Measurements from ENCODE around the gene PRR19.

The PRR19 gene

DNA sequence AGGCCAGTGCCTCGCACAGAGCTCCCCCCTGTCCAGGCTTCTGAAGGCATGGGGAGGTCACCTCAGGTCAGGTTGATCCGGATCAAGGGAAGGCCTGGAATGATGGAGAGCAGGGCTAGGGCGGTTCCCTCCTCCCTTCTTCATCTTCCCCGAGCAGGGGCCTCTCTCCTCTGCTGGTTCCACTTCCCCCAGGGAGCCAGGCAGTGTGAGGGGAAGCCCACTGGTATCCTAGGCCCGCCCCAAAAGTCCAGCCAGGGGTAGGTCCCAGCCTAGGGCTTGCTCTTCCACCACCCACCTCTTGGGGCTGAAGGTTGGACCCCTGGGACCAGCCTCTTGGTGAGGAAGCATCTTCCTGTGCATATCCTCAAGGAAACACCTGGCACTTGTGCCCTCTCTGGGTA lies 16.4 kb upstream of the PRR19 start:
- Histone ChIP-seq H3K4me1 (ENCODE audit: control insufficient read depth, insufficient read depth, low read length) (peaks cover 49% of the 10 kb centered on the region), H3K4me3 (ENCODE audit: low read length in 2 of 2) (peak overlapping the region; percentile 79 to 84), H3K36me3 (ENCODE audit: control insufficient read depth in 2 of 2, insufficient read depth in 2 of 2, low read length in 2 of 2) (peaks cover 28 to 33% of the 10 kb centered on the region in 2 donors), H3K27ac (ENCODE audit: low read length) (peak overlapping the region; percentile 76), H3K9me3 (ENCODE audit: control insufficient read depth in 2 of 2, low read length in 2 of 2) (no peaks in the 10 kb centered on the region), H3K27me3 (ENCODE audit: control insufficient read depth in 1 of 2, insufficient read depth in 2 of 2, low read length in 2 of 2) (no peaks in the 10 kb centered on the region), H3K9ac (ENCODE audit: low read length in 2 of 2) (peak overlapping the region; percentile 55 to 69)

DNA sequence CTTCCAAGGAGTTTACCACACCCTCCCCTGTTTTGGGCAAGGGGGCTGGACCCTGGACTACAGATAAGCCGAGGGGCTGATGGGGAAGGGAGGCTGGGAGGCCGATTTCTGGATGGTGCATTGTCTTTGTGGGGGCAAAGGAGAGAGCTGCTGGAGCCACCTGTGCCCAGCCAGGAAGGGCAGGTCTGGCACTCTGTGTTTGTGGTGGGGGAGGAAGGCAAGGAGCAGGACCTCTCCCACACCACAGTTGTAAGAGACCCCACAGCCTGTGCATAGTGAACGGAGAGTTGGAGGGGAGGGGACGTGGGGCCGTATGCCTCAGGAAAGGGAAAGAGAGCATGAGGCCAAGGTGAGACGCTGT lies 16.0 kb upstream of the PRR19 start:
- Histone ChIP-seq H3K4me1 (ENCODE audit: control insufficient read depth, insufficient read depth, low read length) (peaks cover 49% of the 10 kb centered on the region), H3K36me3 (ENCODE audit: control insufficient read depth in 2 of 2, insufficient read depth in 2 of 2, low read length in 2 of 2) (peaks cover 28 to 33% of the 10 kb centered on the region in 2 donors), H3K9me3 (ENCODE audit: control insufficient read depth in 2 of 2, low read length in 2 of 2) (no peaks in the 10 kb centered on the region), H3K27me3 (ENCODE audit: control insufficient read depth in 1 of 2, insufficient read depth in 2 of 2, low read length in 2 of 2) (no peaks in the 10 kb centered on the region), H3K27ac (ENCODE audit: low read length) (peak overlapping the region; percentile 76), H3K9ac (ENCODE audit: low read length in 2 of 2) (peak overlapping the region; percentile 55 to 69), H3K4me3 (ENCODE audit: low read length in 2 of 2) (peak overlapping the region; percentile 79 to 84)

- H3K4me3 ChIP-seq (ENCODE audit: low read length in 2 of 2), result peak overlapping the region in 1 of 2 donors; percentile 79
- H3K4me1 ChIP-seq (ENCODE audit: control insufficient read depth, insufficient read depth, low read length), result peaks cover 47% of the 10 kb centered on the region
- no peaks in the 10 kb centered on the region for H3K27me3 ChIP-seq (ENCODE audit: control insufficient read depth in 1 of 2, insufficient read depth in 2 of 2, low read length in 2 of 2)
- H3K9me3 ChIP-seq (ENCODE audit: control insufficient read depth in 2 of 2, low read length in 2 of 2), result no peaks in the 10 kb centered on the region
- peak overlapping the region; percentile 7 to 55 for H3K9ac ChIP-seq (ENCODE audit: low read length in 2 of 2)
- peak overlapping the region; percentile 76 for H3K27ac ChIP-seq (ENCODE audit: low read length)
- H3K36me3 ChIP-seq (ENCODE audit: control insufficient read depth in 2 of 2, insufficient read depth in 2 of 2, low read length in 2 of 2), result peaks cover 28 to 33% of the 10 kb centered on the region in 2 donors
These were observed 15.4 kb upstream of the PRR19 start for GRCh38 chr19:42286349-42287016.

- Histone ChIP-seq H3K4me1 (ENCODE audit: control insufficient read depth, insufficient read depth, low read length) (peaks cover 40% of the 10 kb centered on the region), H3K9ac (ENCODE audit: low read length in 2 of 2) (no peak overlapping the region), H3K27ac (ENCODE audit: low read length) (no peak overlapping the region), H3K4me3 (ENCODE audit: low read length in 2 of 2) (no peak overlapping the region), H3K9me3 (ENCODE audit: control insufficient read depth in 2 of 2, low read length in 2 of 2) (no peaks in the 10 kb centered on the region), H3K36me3 (ENCODE audit: control insufficient read depth in 2 of 2, insufficient read depth in 2 of 2, low read length in 2 of 2) (peaks cover 28 to 33% of the 10 kb centered on the region in 2 donors), H3K27me3 (ENCODE audit: control insufficient read depth in 1 of 2, insufficient read depth in 2 of 2, low read length in 2 of 2) (no peaks in the 10 kb centered on the region)
These were observed 14.7 kb upstream of the PRR19 start for GRCh38 chr19:42287017-42287826.

DNA sequence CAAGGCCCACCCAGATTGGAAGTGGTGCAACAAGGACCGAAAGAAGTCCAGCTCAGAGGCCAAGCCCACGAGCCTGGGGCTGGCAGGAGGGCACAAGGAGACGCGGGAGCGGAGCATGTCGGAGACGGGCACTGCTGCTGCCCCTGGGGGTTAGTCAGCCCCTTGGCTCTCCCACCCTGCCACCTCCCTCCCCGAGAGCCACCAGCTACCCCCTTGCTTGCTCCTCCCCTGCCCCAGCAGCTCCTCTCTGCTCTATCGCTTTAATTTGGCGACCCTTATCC lies 14.2 kb upstream of the PRR19 start:
- Histone ChIP-seq H3K36me3 (ENCODE audit: control insufficient read depth in 2 of 2, insufficient read depth in 2 of 2, low read length in 2 of 2) (peaks cover 28 to 35% of the 10 kb centered on the region in 2 donors), H3K9ac (ENCODE audit: low read length in 2 of 2) (no peak overlapping the region), H3K4me3 (ENCODE audit: low read length in 2 of 2) (no peak overlapping the region), H3K27me3 (ENCODE audit: control insufficient read depth in 1 of 2, insufficient read depth in 2 of 2, low read length in 2 of 2) (no peaks in the 10 kb centered on the region), H3K27ac (ENCODE audit: low read length) (no peak overlapping the region), H3K9me3 (ENCODE audit: control insufficient read depth in 2 of 2, low read length in 2 of 2) (no peaks in the 10 kb centered on the region), H3K4me1 (ENCODE audit: control insufficient read depth, insufficient read depth, low read length) (peaks cover 35% of the 10 kb centered on the region)

GRCh38 chr19:42288387-42288786 lies 13.5 kb upstream of the PRR19 start:
- H3K27ac ChIP-seq (ENCODE audit: low read length), result no peak overlapping the region
- no peaks in the 10 kb centered on the region for H3K27me3 ChIP-seq (ENCODE audit: control insufficient read depth in 1 of 2, insufficient read depth in 2 of 2, low read length in 2 of 2)
- no peaks in the 10 kb centered on the region for H3K9me3 ChIP-seq (ENCODE audit: control insufficient read depth in 2 of 2, low read length in 2 of 2)
- H3K36me3 ChIP-seq (ENCODE audit: control insufficient read depth in 2 of 2, insufficient read depth in 2 of 2, low read length in 2 of 2), result peaks cover 32 to 35% of the 10 kb centered on the region in 2 donors
- no peak overlapping the region for H3K9ac ChIP-seq (ENCODE audit: low read length in 2 of 2)
- H3K4me1 ChIP-seq (ENCODE audit: control insufficient read depth, insufficient read depth, low read length), result peaks cover 28% of the 10 kb centered on the region
- no peak overlapping the region for H3K4me3 ChIP-seq (ENCODE audit: low read length in 2 of 2)

DNA sequence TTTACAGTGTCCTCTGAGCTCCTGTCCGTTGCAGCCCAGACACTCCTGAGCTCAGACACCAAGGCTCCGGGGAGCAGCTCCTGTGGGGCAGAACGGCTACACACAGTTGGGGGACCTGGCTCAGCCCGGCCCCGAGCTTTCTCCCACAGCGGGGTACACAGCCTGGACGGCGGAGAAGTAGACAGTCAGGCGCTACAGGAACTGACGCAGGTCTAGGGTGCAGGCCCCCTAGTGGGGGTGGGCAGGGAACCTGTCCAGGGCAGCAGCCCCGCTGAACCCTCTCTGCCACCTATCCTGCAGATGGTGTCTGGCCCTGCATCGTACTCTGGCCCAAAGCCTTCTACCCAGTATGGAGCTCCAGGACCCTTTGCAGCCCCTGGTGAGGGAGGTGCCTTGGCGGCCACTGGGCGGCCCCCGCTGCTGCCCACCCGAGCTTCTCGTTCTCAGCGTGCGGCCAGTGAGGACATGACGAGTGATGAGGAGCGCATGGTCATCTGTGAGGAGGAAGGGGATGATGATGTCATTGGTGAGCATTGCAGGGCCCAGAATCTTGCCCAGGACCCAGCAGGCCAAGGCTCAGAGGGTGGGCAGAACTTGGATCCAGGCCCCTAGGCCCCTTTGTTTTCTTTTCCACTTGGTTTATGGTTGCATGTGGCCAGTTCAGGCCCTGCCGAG lies 12.9 kb upstream of the PRR19 start:
- peaks cover 26% of the 10 kb centered on the region for H3K4me1 ChIP-seq (ENCODE audit: control insufficient read depth, insufficient read depth, low read length)
- no peak overlapping the region for H3K27ac ChIP-seq (ENCODE audit: low read length)
- no peak overlapping the region for H3K4me3 ChIP-seq (ENCODE audit: low read length in 2 of 2)
- no peaks in the 10 kb centered on the region for H3K9me3 ChIP-seq (ENCODE audit: control insufficient read depth in 2 of 2, low read length in 2 of 2)
- H3K36me3 ChIP-seq (ENCODE audit: control insufficient read depth in 2 of 2, insufficient read depth in 2 of 2, low read length in 2 of 2), result peaks cover 34 to 35% of the 10 kb centered on the region in 2 donors
- H3K9ac ChIP-seq (ENCODE audit: low read length in 2 of 2), result no peak overlapping the region
- no peaks in the 10 kb centered on the region for H3K27me3 ChIP-seq (ENCODE audit: control insufficient read depth in 1 of 2, insufficient read depth in 2 of 2, low read length in 2 of 2)

DNA sequence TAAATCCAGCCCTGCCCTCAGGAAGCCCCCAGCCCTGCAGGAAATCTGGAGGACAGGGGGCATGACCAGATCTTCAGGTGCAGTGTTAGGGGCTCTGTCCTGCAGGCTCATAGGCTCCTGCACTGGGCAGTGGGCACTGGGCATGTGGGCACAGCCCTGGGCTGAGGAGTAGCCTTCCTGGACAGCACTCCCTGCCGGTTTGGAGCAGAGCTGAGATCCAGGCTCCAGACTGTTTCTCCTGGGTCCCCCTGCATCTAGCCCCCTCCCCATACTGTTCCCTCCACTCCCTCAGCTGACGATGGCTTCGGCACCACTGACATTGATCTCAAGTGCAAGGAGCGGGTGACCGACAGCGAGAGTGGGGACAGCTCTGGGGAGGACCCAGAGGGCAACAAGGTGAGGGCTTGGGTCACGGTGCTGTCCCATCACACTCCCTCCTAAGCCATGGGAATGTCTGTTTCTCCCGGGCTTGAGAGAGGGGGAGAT lies 12.3 kb upstream of the PRR19 start:
- Histone ChIP-seq H3K9ac (ENCODE audit: low read length in 2 of 2) (no peak overlapping the region), H3K36me3 (ENCODE audit: control insufficient read depth in 2 of 2, insufficient read depth in 2 of 2, low read length in 2 of 2) (peaks cover 34 to 38% of the 10 kb centered on the region in 2 donors), H3K27ac (ENCODE audit: low read length) (no peak overlapping the region), H3K4me3 (ENCODE audit: low read length in 2 of 2) (no peak overlapping the region), H3K4me1 (ENCODE audit: control insufficient read depth, insufficient read depth, low read length) (peaks cover 26% of the 10 kb centered on the region), H3K27me3 (ENCODE audit: control insufficient read depth in 1 of 2, insufficient read depth in 2 of 2, low read length in 2 of 2) (no peaks in the 10 kb centered on the region), H3K9me3 (ENCODE audit: control insufficient read depth in 2 of 2, low read length in 2 of 2) (no peaks in the 10 kb centered on the region)

- Histone ChIP-seq H3K9ac (ENCODE audit: low read length in 2 of 2) (no peak overlapping the region), H3K9me3 (ENCODE audit: control insufficient read depth in 2 of 2, low read length in 2 of 2) (no peaks in the 10 kb centered on the region), H3K4me3 (ENCODE audit: low read length in 2 of 2) (no peak overlapping the region), H3K4me1 (ENCODE audit: control insufficient read depth, insufficient read depth, low read length) (peaks cover 21% of the 10 kb centered on the region), H3K27me3 (ENCODE audit: control insufficient read depth in 1 of 2, insufficient read depth in 2 of 2, low read length in 2 of 2) (no peaks in the 10 kb centered on the region), H3K27ac (ENCODE audit: low read length) (no peak overlapping the region), H3K36me3 (ENCODE audit: control insufficient read depth in 2 of 2, insufficient read depth in 2 of 2, low read length in 2 of 2) (peaks cover 34 to 38% of the 10 kb centered on the region in 2 donors)
These were observed 11.8 kb upstream of the PRR19 start for GRCh38 chr19:42290136-42290522.

- Histone ChIP-seq H3K27ac (ENCODE audit: low read length) (no peak overlapping the region), H3K4me3 (ENCODE audit: low read length in 2 of 2) (no peak overlapping the region), H3K4me1 (ENCODE audit: control insufficient read depth, insufficient read depth, low read length) (peaks cover 15% of the 10 kb centered on the region), H3K27me3 (ENCODE audit: control insufficient read depth in 1 of 2, insufficient read depth in 2 of 2, low read length in 2 of 2) (no peaks in the 10 kb centered on the region), H3K9ac (ENCODE audit: low read length in 2 of 2) (no peak overlapping the region), H3K9me3 (ENCODE audit: control insufficient read depth in 2 of 2, low read length in 2 of 2) (no peaks in the 10 kb centered on the region), H3K36me3 (ENCODE audit: control insufficient read depth in 2 of 2, insufficient read depth in 2 of 2, low read length in 2 of 2) (peaks cover 34 to 38% of the 10 kb centered on the region in 2 donors)
These were observed 11.2 kb upstream of the PRR19 start for GRCh38 chr19:42290523-42291434.

Measured in stomach smooth muscle (tissue), 2 donors.